Muscle of arm (tissue), 12 donors: ENCODE measurements around the gene MMP2. TPM values are rescaled to one million over a fixed set of nuclear protein-coding genes. Genes with fewer than 3 reads are reported as not detected.

Experiments
- polyA plus RNA-seq, 12 donors: library from polyadenylated mRNA; unstranded; fragments of 120-200 nt; gene quantifications; one replicate each; pipeline ENCODE4 v1.2.1, GENCODE V29; 2013; ENCODE audit not compliant: insufficient read length in 12 of 12

MMP2 gene
- polyA plus RNA-seq, 12 donors, result 269 to 849 (median 541) TPM; not detected in 1

Other genes starting within 250 kb of the MMP2 start
- 1 to 10 TPM in 2 of 12 donors, under 1 TPM in 7, not detected in 3; 0.21 to 4.1 (median 0.34) TPM for gene IRX6, start 155.0 kb upstream of the MMP2 start, polyA plus RNA-seq
- gene LPCAT2, start 29.9 kb downstream of the MMP2 start, polyA plus RNA-seq, result 10 to 100 TPM in 11 of 12 donors, not detected in 1; 15.1 to 35.7 (median 24.7) TPM
- 10 to 100 TPM in 2 of 12 donors, 1 to 10 TPM in 1, under 1 TPM in 4, not detected in 5; 0.18 to 24.6 (median 0.32) TPM for gene CAPNS2, start 87.5 kb downstream of the MMP2 start, polyA plus RNA-seq
- 1 to 10 TPM in 10 of 12 donors, not detected in 2; 1.3 to 3.2 (median 2.1) TPM for gene SLC6A2, start 176.8 kb downstream of the MMP2 start, polyA plus RNA-seq